HepG2 (cell line): ENCODE results near the gene SFT2D1. TPM values are rescaled to one million over a fixed set of nuclear protein-coding genes. Genes with fewer than 3 reads are reported as not detected.

ENCODE experiments used
- BHLHE40 ChIP-seq: IDR thresholded peaks from 2 replicates; pipeline ENCODE4 v1.6.1; 2011; ENCODE audit warnings: low read length, improper control_type of control experiment
- CBFB ChIP-seq: sonication (generic); formaldehyde crosslinking; IDR thresholded peaks from 2 replicates; pipeline ENCODE4 v1.4.0; 2020; ENCODE audit warnings: missing genetic modification reagents
- CEBPG ChIP-seq: IDR thresholded peaks from 2 replicates; pipeline ENCODE4 v1.6.1; 2016
- CREM ChIP-seq, 2 experiments: sonication (generic) in 1 of 2; formaldehyde crosslinking in 1 of 2; IDR thresholded peaks; 2 replicates each; pipeline versions ENCODE4 v1.4.0 to v1.6.1; 2016 to 2020; ENCODE audit warnings: antibody characterized with exemption in 1 of 2, mild to moderate bottlenecking in 1 of 2, missing genetic modification reagents in 1 of 2
- EHMT2 ChIP-seq: fragments of 200-600 bp; sonication (generic); IDR thresholded peaks from 2 replicates; pipeline ENCODE4 v1.7.0; 2017; ENCODE audit warnings: antibody characterized with exemption, low read depth, low read length, borderline replicate concordance
- GATAD1 ChIP-seq: IDR thresholded peaks from 2 replicates; pipeline ENCODE4 v1.6.1; 2016; ENCODE audit warnings: missing genetic modification reagents, missing compliant biosample characterization
- IRF2 ChIP-seq: IDR thresholded peaks from 2 replicates; pipeline ENCODE4 v1.6.1; 2018; ENCODE audit warnings: missing genetic modification reagents, missing compliant biosample characterization
- LRRFIP1 ChIP-seq: sonication (generic); formaldehyde crosslinking; conservative IDR thresholded peaks from 2 replicates; pipeline ENCODE4 v1.4.0; 2020; ENCODE audit warnings: missing genetic modification reagents
- RFXAP ChIP-seq: sonication (generic); formaldehyde crosslinking; IDR thresholded peaks from 2 replicates; pipeline ENCODE4 v1.4.0; 2020; ENCODE audit warnings: missing genetic modification reagents, borderline replicate concordance
- TARDBP ChIP-seq: sonication (generic); formaldehyde crosslinking; IDR thresholded peaks from 2 replicates; pipeline ENCODE4 v1.8.0; 2022; ENCODE audit warnings: mild to moderate bottlenecking, missing genetic modification reagents
- ZNF274 ChIP-seq: sonication (generic); formaldehyde crosslinking; IDR thresholded peaks from 2 replicates; pipeline ENCODE4 v1.5.1; 2020; ENCODE audit warnings: mild to moderate bottlenecking, missing genetic modification reagents
- polyA plus RNA-seq, 8 experiments: library from polyadenylated mRNA; depleted of rRNA in 3 of 8; stranded (reverse) in 7 of 8; unstranded in 1 of 8; fragments of >200 nt; fragmentation: Illumina TruSeq in 4 of 8; extraction: Trizol in 4 of 8; gene quantifications; 2 replicates each; pipeline versions ENCODE4 v1.2.1 to v1.2.3, GENCODE V29; 2011 to 2016; ENCODE audit warnings: low read depth in 4 of 8, missing spikeins in 1 of 8, mixed read lengths in 1 of 8; ENCODE audit not compliant: insufficient read depth in 1 of 8
- total RNA-seq, 5 experiments: library from RNA; depleted of rRNA; stranded (reverse); fragments of >200 nt; fragmentation: Illumina TruSeq; extraction: Trizol; gene quantifications; 2 replicates each; pipeline ENCODE4 v1.2.3, GENCODE V29; 2016; ENCODE audit warnings: low read depth in 1 of 5
- TF ChIP-seq, protein P1 (sequence below), 2 experiments: sonication (generic) in 1 of 2; formaldehyde crosslinking in 1 of 2; IDR thresholded peaks; 2 replicates each; pipeline versions ENCODE4 v1.4.0 to v1.6.1; 2018 to 2020; ENCODE audit warnings: missing genetic modification reagents in 2 of 2, borderline replicate concordance in 1 of 2, low read depth in 1 of 2, mild to moderate bottlenecking in 1 of 2, missing biosample characterization in 1 of 2
- TF ChIP-seq, protein P2 (sequence below): sonication (generic); formaldehyde crosslinking; IDR thresholded peaks from 2 replicates; pipeline ENCODE4 v1.5.1; 2020; ENCODE audit warnings: mild to moderate bottlenecking, missing genetic modification reagents, borderline replicate concordance
- TF ChIP-seq, protein P3 (sequence below): sonication (generic); formaldehyde crosslinking; IDR thresholded peaks from 2 replicates; pipeline ENCODE4 v1.9.0; 2022; ENCODE audit warnings: missing genetic modification reagents, mild to moderate bottlenecking, borderline replicate concordance

SFT2D1 gene
- total and polyA plus RNA-seq, 2 of the 13 experiments (the other 11 are each of a cell fraction or from before 2014, with no cell fraction given), result 115 to 147 TPM

- TF ChIP-seq, protein P1, sequence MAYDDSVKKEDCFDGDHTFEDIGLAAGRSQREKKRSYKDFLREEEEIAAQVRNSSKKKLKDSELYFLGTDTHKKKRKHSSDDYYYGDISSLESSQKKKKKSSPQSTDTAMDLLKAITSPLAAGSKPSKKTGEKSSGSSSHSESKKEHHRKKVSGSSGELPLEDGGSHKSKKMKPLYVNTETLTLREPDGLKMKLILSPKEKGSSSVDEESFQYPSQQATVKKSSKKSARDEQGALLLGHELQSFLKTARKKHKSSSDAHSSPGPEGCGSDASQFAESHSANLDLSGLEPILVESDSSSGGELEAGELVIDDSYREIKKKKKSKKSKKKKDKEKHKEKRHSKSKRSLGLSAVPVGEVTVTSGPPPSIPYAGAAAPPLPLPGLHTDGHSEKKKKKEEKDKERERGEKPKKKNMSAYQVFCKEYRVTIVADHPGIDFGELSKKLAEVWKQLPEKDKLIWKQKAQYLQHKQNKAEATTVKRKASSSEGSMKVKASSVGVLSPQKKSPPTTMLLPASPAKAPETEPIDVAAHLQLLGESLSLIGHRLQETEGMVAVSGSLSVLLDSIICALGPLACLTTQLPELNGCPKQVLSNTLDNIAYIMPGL (CRISPR knock-in tag; IDR thresholded peaks at IDR 0.05; ENCODE audit: borderline replicate concordance in 1 of 2, low read depth in 1 of 2), result peak; percentile 68 to 86; a peak in 3 of 4 replicates
- TF ChIP-seq TARDBP (CRISPR knock-in tag) (no peak), RFXAP (CRISPR knock-in tag) (0 out of 2 replicates have a peak, but pooled peaks have one; percentile 33), CEBPG (no peak), BHLHE40 (peak; percentile 32; the same call in 1 of the 2 replicates), EHMT2 (no peak), CREM (IDR thresholded peaks at IDR 0.05) (no peak), CREM (CRISPR knock-in tag; IDR thresholded peaks at IDR 0.05) (no peak), CBFB (CRISPR knock-in tag) (no peak), ZNF274 (CRISPR knock-in tag) (peak; percentile 60; the same call in 1 of the 2 replicates), LRRFIP1 (CRISPR knock-in tag) (0 out of 2 replicates have a peak, but pooled peaks have one; percentile 44), GATAD1 (CRISPR knock-in tag) (0 out of 2 replicates have a peak, but pooled peaks have one; percentile 23), IRF2 (CRISPR knock-in tag) (peak; percentile 50; the same call in 1 of the 2 replicates)
- TF ChIP-seq, protein P2, sequence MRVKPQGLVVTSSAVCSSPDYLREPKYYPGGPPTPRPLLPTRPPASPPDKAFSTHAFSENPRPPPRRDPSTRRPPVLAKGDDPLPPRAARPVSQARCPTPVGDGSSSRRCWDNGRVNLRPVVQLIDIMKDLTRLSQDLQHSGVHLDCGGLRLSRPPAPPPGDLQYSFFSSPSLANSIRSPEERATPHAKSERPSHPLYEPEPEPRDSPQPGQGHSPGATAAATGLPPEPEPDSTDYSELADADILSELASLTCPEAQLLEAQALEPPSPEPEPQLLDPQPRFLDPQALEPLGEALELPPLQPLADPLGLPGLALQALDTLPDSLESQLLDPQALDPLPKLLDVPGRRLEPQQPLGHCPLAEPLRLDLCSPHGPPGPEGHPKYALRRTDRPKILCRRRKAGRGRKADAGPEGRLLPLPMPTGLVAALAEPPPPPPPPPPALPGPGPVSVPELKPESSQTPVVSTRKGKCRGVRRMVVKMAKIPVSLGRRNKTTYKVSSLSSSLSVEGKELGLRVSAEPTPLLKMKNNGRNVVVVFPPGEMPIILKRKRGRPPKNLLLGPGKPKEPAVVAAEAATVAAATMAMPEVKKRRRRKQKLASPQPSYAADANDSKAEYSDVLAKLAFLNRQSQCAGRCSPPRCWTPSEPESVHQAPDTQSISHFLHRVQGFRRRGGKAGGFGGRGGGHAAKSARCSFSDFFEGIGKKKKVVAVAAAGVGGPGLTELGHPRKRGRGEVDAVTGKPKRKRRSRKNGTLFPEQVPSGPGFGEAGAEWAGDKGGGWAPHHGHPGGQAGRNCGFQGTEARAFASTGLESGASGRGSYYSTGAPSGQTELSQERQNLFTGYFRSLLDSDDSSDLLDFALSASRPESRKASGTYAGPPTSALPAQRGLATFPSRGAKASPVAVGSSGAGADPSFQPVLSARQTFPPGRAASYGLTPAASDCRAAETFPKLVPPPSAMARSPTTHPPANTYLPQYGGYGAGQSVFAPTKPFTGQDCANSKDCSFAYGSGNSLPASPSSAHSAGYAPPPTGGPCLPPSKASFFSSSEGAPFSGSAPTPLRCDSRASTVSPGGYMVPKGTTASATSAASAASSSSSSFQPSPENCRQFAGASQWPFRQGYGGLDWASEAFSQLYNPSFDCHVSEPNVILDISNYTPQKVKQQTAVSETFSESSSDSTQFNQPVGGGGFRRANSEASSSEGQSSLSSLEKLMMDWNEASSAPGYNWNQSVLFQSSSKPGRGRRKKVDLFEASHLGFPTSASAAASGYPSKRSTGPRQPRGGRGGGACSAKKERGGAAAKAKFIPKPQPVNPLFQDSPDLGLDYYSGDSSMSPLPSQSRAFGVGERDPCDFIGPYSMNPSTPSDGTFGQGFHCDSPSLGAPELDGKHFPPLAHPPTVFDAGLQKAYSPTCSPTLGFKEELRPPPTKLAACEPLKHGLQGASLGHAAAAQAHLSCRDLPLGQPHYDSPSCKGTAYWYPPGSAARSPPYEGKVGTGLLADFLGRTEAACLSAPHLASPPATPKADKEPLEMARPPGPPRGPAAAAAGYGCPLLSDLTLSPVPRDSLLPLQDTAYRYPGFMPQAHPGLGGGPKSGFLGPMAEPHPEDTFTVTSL (CRISPR knock-in tag), result 0 out of 2 replicates have a peak, but pooled peaks have one; percentile 16
- TF ChIP-seq, protein P3, sequence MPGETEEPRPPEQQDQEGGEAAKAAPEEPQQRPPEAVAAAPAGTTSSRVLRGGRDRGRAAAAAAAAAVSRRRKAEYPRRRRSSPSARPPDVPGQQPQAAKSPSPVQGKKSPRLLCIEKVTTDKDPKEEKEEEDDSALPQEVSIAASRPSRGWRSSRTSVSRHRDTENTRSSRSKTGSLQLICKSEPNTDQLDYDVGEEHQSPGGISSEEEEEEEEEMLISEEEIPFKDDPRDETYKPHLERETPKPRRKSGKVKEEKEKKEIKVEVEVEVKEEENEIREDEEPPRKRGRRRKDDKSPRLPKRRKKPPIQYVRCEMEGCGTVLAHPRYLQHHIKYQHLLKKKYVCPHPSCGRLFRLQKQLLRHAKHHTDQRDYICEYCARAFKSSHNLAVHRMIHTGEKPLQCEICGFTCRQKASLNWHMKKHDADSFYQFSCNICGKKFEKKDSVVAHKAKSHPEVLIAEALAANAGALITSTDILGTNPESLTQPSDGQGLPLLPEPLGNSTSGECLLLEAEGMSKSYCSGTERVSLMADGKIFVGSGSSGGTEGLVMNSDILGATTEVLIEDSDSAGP (CRISPR knock-in tag), result peak; percentile 30; the same call in 1 of the 2 replicates
Observed at GRCh38 chr6:166275714-166276166, 66.6 kb downstream of the SFT2D1 start (continued).
